ENCODE measurements around the gene MAMDC2.
"Not testable (repeated sequence)": the region's sequence is repeated elsewhere in the genome, so short reads cannot be mapped to it uniquely, and the experiment has no call there.

GRCh38 chr9:70245952-70246351 lies 202.3 kb downstream of the MAMDC2 start:
- TF ChIP-seq, protein P1, sequence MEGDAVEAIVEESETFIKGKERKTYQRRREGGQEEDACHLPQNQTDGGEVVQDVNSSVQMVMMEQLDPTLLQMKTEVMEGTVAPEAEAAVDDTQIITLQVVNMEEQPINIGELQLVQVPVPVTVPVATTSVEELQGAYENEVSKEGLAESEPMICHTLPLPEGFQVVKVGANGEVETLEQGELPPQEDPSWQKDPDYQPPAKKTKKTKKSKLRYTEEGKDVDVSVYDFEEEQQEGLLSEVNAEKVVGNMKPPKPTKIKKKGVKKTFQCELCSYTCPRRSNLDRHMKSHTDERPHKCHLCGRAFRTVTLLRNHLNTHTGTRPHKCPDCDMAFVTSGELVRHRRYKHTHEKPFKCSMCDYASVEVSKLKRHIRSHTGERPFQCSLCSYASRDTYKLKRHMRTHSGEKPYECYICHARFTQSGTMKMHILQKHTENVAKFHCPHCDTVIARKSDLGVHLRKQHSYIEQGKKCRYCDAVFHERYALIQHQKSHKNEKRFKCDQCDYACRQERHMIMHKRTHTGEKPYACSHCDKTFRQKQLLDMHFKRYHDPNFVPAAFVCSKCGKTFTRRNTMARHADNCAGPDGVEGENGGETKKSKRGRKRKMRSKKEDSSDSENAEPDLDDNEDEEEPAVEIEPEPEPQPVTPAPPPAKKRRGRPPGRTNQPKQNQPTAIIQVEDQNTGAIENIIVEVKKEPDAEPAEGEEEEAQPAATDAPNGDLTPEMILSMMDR (IDR thresholded peaks at IDR 0.05; ENCODE audit: insufficient read depth, low read length, poor library complexity, severe bottlenecking), result not testable (repeated sequence)
- not testable (repeated sequence) for TF ChIP-seq EZH2phosphoT487 (conservative IDR thresholded peaks at IDR 0.05; ENCODE audit: low read length)
